Activated CD8-positive, alpha-beta T cell treated with anti-CD3 and anti-CD28 coated beads, Interleukin-2, amount 10 ng/mL, durations not matched to agents 7 days and 5 days (primary cell): ENCODE results near the gene RHOBTB3. TPM values are rescaled to one million over a fixed set of nuclear protein-coding genes. Genes with fewer than 3 reads are reported as not detected.

Experiments
- ATAC-seq: fragments of 150-1000 bp; cut with Tn5 transposase; one replicate; pipeline ENCODE4 v1.10.0; 2021; ENCODE audit warnings: moderate library complexity
- CTCF ChIA-PET: fragments of 350-600 bp; sonication (Branson Sonifier 250); formaldehyde crosslinking; loops from one replicate; lab custom pipeline; 2021; ENCODE audit warnings: antibody characterized with exemption; lab: Charles Lee
- POLR2A ChIA-PET: fragments of 350-600 bp; sonication (Branson Sonifier 250); formaldehyde crosslinking; loops from one replicate; lab custom pipeline; 2021; ENCODE audit warnings: antibody characterized with exemption; lab: Charles Lee
- DNase-seq: peaks from one replicate; pipeline ENCODE4 v3.0.0-alpha.2; 2020
- H3K27ac Mint-ChIP-seq: one replicate; pipeline ENCODE4 v1.8.0; 2021; ENCODE audit warnings: mild to moderate bottlenecking, mixed read lengths
- H3K27me3 Mint-ChIP-seq: one replicate; pipeline ENCODE4 v1.8.0; 2021; ENCODE audit warnings: low read depth, mixed read lengths
- H3K36me3 Mint-ChIP-seq: one replicate; pipeline ENCODE4 v1.8.0; 2021; ENCODE audit warnings: low read depth, mixed read lengths
- H3K4me1 Mint-ChIP-seq: one replicate; pipeline ENCODE4 v1.8.0; 2021; ENCODE audit warnings: low read depth, mixed read lengths
- H3K4me3 Mint-ChIP-seq: one replicate; pipeline ENCODE4 v1.8.0; 2021; ENCODE audit warnings: mild to moderate bottlenecking, mixed read lengths
- H3K9me3 Mint-ChIP-seq: one replicate; pipeline ENCODE4 v1.8.0; 2022; ENCODE audit warnings: mixed read lengths; ENCODE audit not compliant: insufficient read depth
- total RNA-seq, 2 experiments: library from RNA; stranded (reverse); gene quantifications; one replicate each; pipeline ENCODE4 v1.2.3, GENCODE V29; 2021

RHOBTB3 gene
- total RNA-seq, 2 experiments from 2014 or later, result 0.21 to 0.32 TPM

- Mint-ChIP-seq H3K27ac (no peak overlapping the region), H3K36me3 (no peaks in the 10 kb centered on the region), H3K4me1 (peaks cover 69% of the 10 kb centered on the region), H3K9me3 (no peaks in the 10 kb centered on the region), H3K4me3 (no peak overlapping the region), H3K27me3 (no peaks in the 10 kb centered on the region)
- no peak for ATAC-seq
- no peak for DNase-seq
- POLR2A ChIA-PET, result no interaction called here
- CTCF ChIA-PET, result interaction anchor here (0.8 to 22.7 kb wide), 8 partner anchors 9 to 194 kb away, joined by 3 to 536 read pairs (median 4); partner anchors contain the start of gene GLRX
Observed at GRCh38 chr5:95838556-95838955, 107.4 kb downstream of the RHOBTB3 start.

GRCh38 chr5:95839658-95840057 is 108.5 kb downstream of the RHOBTB3 start:
- no peak overlapping the region for H3K27ac Mint-ChIP-seq
- ChIA-PET CTCF (interaction anchor here (1.5 to 22.7 kb wide), 4 partner anchors 8 to 193 kb away, joined by 6 to 536 read pairs (median 75); partner anchors contain the start of genes GLRX and RFESD), POLR2A (no interaction called here)
- peaks cover 62% of the 10 kb centered on the region for H3K4me1 Mint-ChIP-seq
- no peaks in the 10 kb centered on the region for H3K9me3 Mint-ChIP-seq
- ATAC-seq, result no peak
- H3K36me3 Mint-ChIP-seq, result no peaks in the 10 kb centered on the region
- H3K27me3 Mint-ChIP-seq, result no peaks in the 10 kb centered on the region
- DNase-seq, result no peak
- no peak overlapping the region for H3K4me3 Mint-ChIP-seq

GRCh38 chr5:95840956-95841705 is 110.0 kb downstream of the RHOBTB3 start:
- ATAC-seq, result no peak
- Mint-ChIP-seq H3K9me3 (no peaks in the 10 kb centered on the region), H3K4me3 (no peak overlapping the region), H3K4me1 (peaks cover 60% of the 10 kb centered on the region), H3K27ac (no peak overlapping the region), H3K27me3 (peaks cover 3% of the 10 kb centered on the region), H3K36me3 (no peaks in the 10 kb centered on the region)
- ChIA-PET POLR2A (interaction anchor here (0.5 kb wide), 1 partner anchor 211 kb away, joined by 3 read pairs; no protein-coding TSS in a partner anchor), CTCF (interaction anchor here (1.0 to 22.7 kb wide), 6 partner anchors 7 to 194 kb away, joined by 3 to 536 read pairs (median 5); partner anchors contain the start of gene RFESD)
- no peak for DNase-seq

GRCh38 chr5:95841914-95842812 is 111.0 kb downstream of the RHOBTB3 start:
- ChIA-PET POLR2A (no interaction called here), CTCF (interaction anchor here (0.6 to 22.7 kb wide), 3 partner anchors 60 to 558 kb away, joined by 3 to 536 read pairs (median 3); no protein-coding TSS in a partner anchor)
- Mint-ChIP-seq H3K4me3 (no peak overlapping the region), H3K4me1 (peaks cover 54% of the 10 kb centered on the region), H3K36me3 (no peaks in the 10 kb centered on the region), H3K27ac (no peak overlapping the region), H3K9me3 (no peaks in the 10 kb centered on the region), H3K27me3 (peaks cover 3% of the 10 kb centered on the region)
- DNase-seq (no peak), ATAC-seq (no peak)

- no peak overlapping the region for H3K4me3 Mint-ChIP-seq
- no peaks in the 10 kb centered on the region for H3K36me3 Mint-ChIP-seq
- POLR2A ChIA-PET, result interaction anchor here (1.2 kb wide), 1 partner anchor 8 kb away, joined by 5 read pairs; no protein-coding TSS in a partner anchor
- DNase-seq, result peak; percentile 73
- peaks cover 47% of the 10 kb centered on the region for H3K4me1 Mint-ChIP-seq
- H3K27ac Mint-ChIP-seq, result peak overlapping the region; percentile 55
- peak; percentile 91 for ATAC-seq
- peaks cover 9% of the 10 kb centered on the region for H3K27me3 Mint-ChIP-seq
- CTCF ChIA-PET, result interaction anchor here (0.7 to 22.7 kb wide), 14 partner anchors 8 to 493 kb away, joined by 3 to 536 read pairs (median 4); partner anchors contain the start of genes GLRX and RFESD
- H3K9me3 Mint-ChIP-seq, result no peaks in the 10 kb centered on the region
Observed at GRCh38 chr5:95842854-95843544, 111.9 kb downstream of the RHOBTB3 start.

- peaks cover 42% of the 10 kb centered on the region for H3K4me1 Mint-ChIP-seq
- DNase-seq, result no peak
- peaks cover 14% of the 10 kb centered on the region for H3K27me3 Mint-ChIP-seq
- no peak overlapping the region for H3K4me3 Mint-ChIP-seq
- no peaks in the 10 kb centered on the region for H3K9me3 Mint-ChIP-seq
- no peak overlapping the region for H3K27ac Mint-ChIP-seq
- no peaks in the 10 kb centered on the region for H3K36me3 Mint-ChIP-seq
- CTCF ChIA-PET, result interaction anchor here (0.7 to 22.7 kb wide), 14 partner anchors 8 to 492 kb away, joined by 3 to 536 read pairs (median 4); partner anchors contain the start of genes GLRX and RFESD
- ATAC-seq, result no peak
- POLR2A ChIA-PET, result interaction anchor here (1.2 kb wide), 1 partner anchor 9 kb away, joined by 5 read pairs; no protein-coding TSS in a partner anchor
Observed at GRCh38 chr5:95843733-95844223, 112.6 kb downstream of the RHOBTB3 start.

- H3K9me3 Mint-ChIP-seq, result no peaks in the 10 kb centered on the region
- POLR2A ChIA-PET, result no interaction called here
Observed at GRCh38 chr5:95845391-95845790, 114.3 kb downstream of the RHOBTB3 start.

More at GRCh38 chr5:95845391-95845790, 114.3 kb downstream of the RHOBTB3 start:
- CTCF ChIA-PET, result interaction anchor here (1.6 to 22.7 kb wide), 4 partner anchors 8 to 202 kb away, joined by 5 to 536 read pairs (median 24); no protein-coding TSS in a partner anchor
- Mint-ChIP-seq H3K4me1 (peaks cover 36% of the 10 kb centered on the region), H3K4me3 (no peak overlapping the region), H3K27ac (no peak overlapping the region), H3K36me3 (no peaks in the 10 kb centered on the region), H3K27me3 (peaks cover 21% of the 10 kb centered on the region)
- no peak for ATAC-seq
- DNase-seq, result no peak

Other genes starting within 250 kb of the RHOBTB3 start
- gene SKIC3, start 176.4 kb upstream of the RHOBTB3 start, total RNA-seq, result 10 to 100 TPM; 66.9 to 70.4 TPM
- 1 to 10 TPM; 4.1 to 4.6 TPM for gene ARSK, start 176.2 kb upstream of the RHOBTB3 start, total RNA-seq
- under 1 TPM; 0.74 to 0.83 TPM for gene GPR150, start 111.2 kb upstream of the RHOBTB3 start, total RNA-seq
- gene RFESD, start 84.6 kb upstream of the RHOBTB3 start, total RNA-seq, result 1 to 10 TPM; 4.9 to 5.1 TPM
- gene SPATA9, start 48.3 kb upstream of the RHOBTB3 start, total RNA-seq, result not detected
- gene GLRX, start 91.4 kb downstream of the RHOBTB3 start, total RNA-seq, result 10 to 100 TPM; 65.4 to 67.4 TPM
- gene ELL2, start 230.5 kb downstream of the RHOBTB3 start, total RNA-seq, result 10 to 100 TPM; 11.0 to 11.1 TPM